Femur (tissue), 1 donor: ENCODE results near the gene SNRPN.
"Not testable (repeated sequence)": the region's sequence is repeated elsewhere in the genome, so short reads cannot be mapped to it uniquely, and the experiment has no call there.

Source experiments
- DNase-seq: peaks from one replicate; pipeline ENCODE4 v3.0.0-alpha.2; 2017

SNRPN gene

DNA sequence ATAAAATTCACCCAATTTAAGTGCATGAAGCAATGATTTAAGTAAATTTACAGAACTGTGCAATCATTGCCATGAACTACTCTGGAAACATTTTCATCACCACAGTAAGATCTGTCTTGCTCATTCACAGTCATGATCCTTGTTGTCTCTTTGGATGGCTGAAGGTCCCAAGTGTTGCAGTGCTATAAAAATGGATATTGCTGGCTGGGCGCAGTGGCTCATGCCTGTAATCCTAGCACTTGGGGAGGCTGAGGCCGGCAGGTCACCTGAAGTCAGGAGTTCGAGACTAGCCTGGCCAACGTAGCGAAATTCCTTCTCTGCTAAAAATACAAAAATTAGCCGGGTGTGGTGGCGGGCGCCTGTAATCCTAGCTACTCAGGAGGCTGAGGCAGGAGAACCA, 17.0 kb downstream of the SNRPN start:
- DNase-seq, result no peak

GRCh38 chr15:24972707-24973106, 17.9 kb downstream of the SNRPN start:
- not testable (repeated sequence) for DNase-seq

DNA sequence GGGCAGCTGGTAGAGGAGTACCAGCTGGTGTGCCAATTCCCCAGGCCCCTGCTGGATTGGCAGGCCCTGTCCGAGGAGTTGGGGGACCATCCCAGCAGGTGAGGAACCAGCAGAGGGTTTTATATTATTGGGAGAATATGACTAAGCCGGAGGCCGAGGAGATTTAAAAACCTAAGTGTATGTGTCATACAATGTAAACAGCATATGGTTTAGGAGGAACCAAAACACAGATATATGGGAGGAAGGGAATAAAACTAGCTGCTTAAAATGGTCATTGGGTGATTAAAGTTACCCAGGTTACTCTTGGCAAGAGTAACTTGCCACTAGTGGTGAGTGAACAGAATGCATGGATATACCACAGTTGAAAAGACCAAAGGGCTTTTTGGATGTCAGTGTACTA, 22.1 kb downstream of the SNRPN start:
- no peak for DNase-seq

DNA sequence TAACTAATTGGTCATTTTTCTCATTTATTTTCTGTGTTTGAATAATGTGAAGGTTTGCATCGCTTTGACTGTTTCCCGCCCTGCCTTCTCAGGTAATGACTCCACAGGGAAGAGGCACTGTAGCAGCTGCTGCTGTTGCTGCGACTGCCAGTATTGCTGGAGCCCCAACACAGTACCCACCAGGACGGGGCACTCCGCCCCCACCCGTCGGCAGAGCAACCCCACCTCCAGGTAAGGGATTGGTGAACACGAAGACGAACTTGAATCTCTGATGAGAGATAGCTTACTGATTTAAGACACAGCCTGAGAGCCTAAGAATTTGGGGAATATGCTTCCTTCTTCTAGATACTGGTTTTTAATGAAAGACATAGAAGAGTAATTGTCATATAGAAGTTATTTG, 22.9 kb downstream of the SNRPN start:
- no peak for DNase-seq

- DNase-seq, result no peak
These were observed 30.4 kb downstream of the SNRPN start for GRCh38 chr15:24985224-24985623.

DNA sequence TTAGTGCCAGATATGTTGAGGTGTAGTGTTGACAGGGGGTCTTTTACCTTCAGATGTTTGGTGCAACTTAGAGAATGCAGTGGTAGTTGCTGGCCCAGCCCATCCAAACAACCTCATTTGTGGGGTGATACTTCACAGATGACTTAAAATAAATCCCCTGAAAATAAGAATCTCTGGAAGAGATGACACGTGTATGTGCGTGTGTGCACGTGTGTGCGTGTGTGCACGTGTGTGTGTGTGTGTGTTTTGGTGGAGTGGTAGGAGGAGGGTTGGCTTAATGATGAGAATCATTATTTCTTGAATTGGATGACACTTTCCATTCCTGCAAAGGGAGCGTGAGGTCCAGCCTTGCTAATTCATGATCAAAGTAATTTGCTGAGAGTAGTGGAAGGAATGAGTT, 31.9 kb downstream of the SNRPN start:
- DNase-seq, result no peak

DNA sequence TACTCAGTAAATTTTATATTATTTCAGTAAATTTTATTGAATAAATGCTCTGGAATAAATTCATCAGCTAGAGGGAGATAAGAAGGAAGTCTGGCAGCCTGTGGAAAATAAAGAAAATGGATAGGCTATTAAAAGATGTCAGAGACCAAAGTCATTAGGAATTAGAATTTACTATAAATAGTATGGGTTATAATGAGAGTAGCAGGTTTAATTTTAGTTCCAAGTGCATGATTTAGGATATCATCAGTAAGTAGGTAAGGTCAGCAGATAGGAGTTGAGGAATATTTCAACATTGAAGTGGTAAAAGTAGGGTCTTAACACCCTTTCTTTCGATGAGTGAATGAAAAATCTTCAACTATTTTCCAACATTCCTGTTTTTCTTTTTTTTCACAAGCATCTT, 64.6 kb downstream of the SNRPN start:
- no peak for DNase-seq

GRCh38 chr15:25022233-25022632, 67.4 kb downstream of the SNRPN start:
- DNase-seq, result no peak
